ENCODE measurements around the gene LY6G6F.

GRCh38 chr6:31728767-31729514 is 22.3 kb downstream of the LY6G6F start, which contains the start of gene DDAH2:
- TF ChIP-seq, protein P1, sequence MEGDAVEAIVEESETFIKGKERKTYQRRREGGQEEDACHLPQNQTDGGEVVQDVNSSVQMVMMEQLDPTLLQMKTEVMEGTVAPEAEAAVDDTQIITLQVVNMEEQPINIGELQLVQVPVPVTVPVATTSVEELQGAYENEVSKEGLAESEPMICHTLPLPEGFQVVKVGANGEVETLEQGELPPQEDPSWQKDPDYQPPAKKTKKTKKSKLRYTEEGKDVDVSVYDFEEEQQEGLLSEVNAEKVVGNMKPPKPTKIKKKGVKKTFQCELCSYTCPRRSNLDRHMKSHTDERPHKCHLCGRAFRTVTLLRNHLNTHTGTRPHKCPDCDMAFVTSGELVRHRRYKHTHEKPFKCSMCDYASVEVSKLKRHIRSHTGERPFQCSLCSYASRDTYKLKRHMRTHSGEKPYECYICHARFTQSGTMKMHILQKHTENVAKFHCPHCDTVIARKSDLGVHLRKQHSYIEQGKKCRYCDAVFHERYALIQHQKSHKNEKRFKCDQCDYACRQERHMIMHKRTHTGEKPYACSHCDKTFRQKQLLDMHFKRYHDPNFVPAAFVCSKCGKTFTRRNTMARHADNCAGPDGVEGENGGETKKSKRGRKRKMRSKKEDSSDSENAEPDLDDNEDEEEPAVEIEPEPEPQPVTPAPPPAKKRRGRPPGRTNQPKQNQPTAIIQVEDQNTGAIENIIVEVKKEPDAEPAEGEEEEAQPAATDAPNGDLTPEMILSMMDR (IDR thresholded peaks at IDR 0.05) = no peak
- TF ChIP-seq POLR2A (IDR thresholded peaks at IDR 0.05) (no peak), POLR2AphosphoS5 (IDR thresholded peaks at IDR 0.05; ENCODE audit: insufficient read depth in 1 of 2, low read depth in 1 of 2) (no peak)

Measured in vagina (tissue), 2 donors.